Activated T-helper 17 cell treated with anti-CD3 and anti-CD28 coated beads, Interleukin-2, amount 50 U/mL, for 72 hours (primary cell): ENCODE measurements around the gene SPO11. TPM values are rescaled to one million over a fixed set of nuclear protein-coding genes. Genes with fewer than 3 reads are reported as not detected.

Experiments
- ATAC-seq: fragments of 150-1000 bp; cut with Tn5 transposase; replicated peaks from 2 replicates; pipeline ENCODE4 v1.10.0; 2021; ENCODE audit warnings: mild to moderate bottlenecking, moderate library complexity
- H3K27ac Mint-ChIP-seq: one replicate; pipeline ENCODE4 v1.8.0; 2022; ENCODE audit warnings: mixed read lengths
- H3K27me3 Mint-ChIP-seq: one replicate; pipeline ENCODE4 v1.8.0; 2022; ENCODE audit warnings: mixed read lengths
- H3K36me3 Mint-ChIP-seq: one replicate; pipeline ENCODE4 v1.8.0; 2022; ENCODE audit warnings: low read depth, mild to moderate bottlenecking, mixed read lengths
- H3K4me1 Mint-ChIP-seq: one replicate; pipeline ENCODE4 v1.8.0; 2022; ENCODE audit warnings: mixed read lengths
- H3K4me3 Mint-ChIP-seq: one replicate; pipeline ENCODE4 v1.8.0; 2022; ENCODE audit warnings: mild to moderate bottlenecking, mixed read lengths
- H3K9me3 Mint-ChIP-seq: one replicate; pipeline ENCODE4 v1.8.0; 2022; ENCODE audit warnings: mixed read lengths
- total RNA-seq, 2 donors: library from RNA; stranded (reverse); gene quantifications; one replicate each; pipeline ENCODE4 v1.2.3, GENCODE V29; 2022

The SPO11 gene
- total RNA-seq, 2 donors from 2014 or later = not detected

DNA sequence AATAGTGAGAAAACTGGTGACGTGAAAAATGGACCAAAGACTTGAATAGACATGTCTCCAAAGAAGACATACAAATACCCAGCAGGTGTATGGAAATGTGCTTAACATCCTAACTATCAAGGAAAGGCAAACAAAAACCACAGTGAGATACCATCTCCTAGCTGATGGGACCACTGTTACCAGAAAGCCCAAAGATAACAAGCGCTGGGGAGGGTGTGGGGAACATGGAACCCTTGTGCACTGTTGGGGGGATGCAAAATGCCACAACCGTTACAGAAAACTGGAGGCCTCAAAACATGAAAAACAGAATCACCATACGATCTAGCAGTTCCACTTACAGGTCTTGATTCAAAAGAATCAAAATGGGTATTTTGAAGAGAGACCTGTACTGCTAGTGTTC, 41.8 kb downstream of the SPO11 start:
- H3K4me3 Mint-ChIP-seq = no peak overlapping the region
- H3K27ac Mint-ChIP-seq = no peak overlapping the region
- H3K36me3 Mint-ChIP-seq = peaks cover 35% of the 10 kb centered on the region
- ATAC-seq = no peak
- H3K27me3 Mint-ChIP-seq = no peaks in the 10 kb centered on the region
- H3K9me3 Mint-ChIP-seq = no peaks in the 10 kb centered on the region
- peaks cover 3% of the 10 kb centered on the region for H3K4me1 Mint-ChIP-seq

DNA sequence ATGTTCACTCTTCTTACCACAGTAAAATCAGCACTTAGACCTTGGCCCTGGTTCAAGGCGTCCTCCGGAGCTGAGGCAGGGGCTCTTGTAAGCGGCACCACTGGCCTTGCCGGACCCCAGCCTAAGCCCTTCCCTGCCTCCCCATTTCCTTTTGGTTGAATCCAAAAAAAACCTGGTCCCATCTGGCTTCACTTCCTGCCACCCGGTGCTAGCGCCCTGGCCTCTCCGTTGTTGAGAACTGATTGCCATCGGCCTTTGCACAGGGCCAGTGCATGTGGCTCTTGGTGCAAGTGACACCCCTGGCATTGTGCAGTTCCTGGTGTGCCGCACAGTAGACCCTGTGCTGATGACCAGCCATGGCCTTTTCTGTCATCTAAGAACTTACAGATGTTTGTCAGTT, 42.6 kb downstream of the SPO11 start:
- no peak for ATAC-seq
- no peak overlapping the region for H3K27ac Mint-ChIP-seq
- peaks cover 43% of the 10 kb centered on the region for H3K36me3 Mint-ChIP-seq
- no peaks in the 10 kb centered on the region for H3K9me3 Mint-ChIP-seq
- no peak overlapping the region for H3K4me3 Mint-ChIP-seq
- no peaks in the 10 kb centered on the region for H3K27me3 Mint-ChIP-seq
- H3K4me1 Mint-ChIP-seq = peaks cover 3% of the 10 kb centered on the region

DNA sequence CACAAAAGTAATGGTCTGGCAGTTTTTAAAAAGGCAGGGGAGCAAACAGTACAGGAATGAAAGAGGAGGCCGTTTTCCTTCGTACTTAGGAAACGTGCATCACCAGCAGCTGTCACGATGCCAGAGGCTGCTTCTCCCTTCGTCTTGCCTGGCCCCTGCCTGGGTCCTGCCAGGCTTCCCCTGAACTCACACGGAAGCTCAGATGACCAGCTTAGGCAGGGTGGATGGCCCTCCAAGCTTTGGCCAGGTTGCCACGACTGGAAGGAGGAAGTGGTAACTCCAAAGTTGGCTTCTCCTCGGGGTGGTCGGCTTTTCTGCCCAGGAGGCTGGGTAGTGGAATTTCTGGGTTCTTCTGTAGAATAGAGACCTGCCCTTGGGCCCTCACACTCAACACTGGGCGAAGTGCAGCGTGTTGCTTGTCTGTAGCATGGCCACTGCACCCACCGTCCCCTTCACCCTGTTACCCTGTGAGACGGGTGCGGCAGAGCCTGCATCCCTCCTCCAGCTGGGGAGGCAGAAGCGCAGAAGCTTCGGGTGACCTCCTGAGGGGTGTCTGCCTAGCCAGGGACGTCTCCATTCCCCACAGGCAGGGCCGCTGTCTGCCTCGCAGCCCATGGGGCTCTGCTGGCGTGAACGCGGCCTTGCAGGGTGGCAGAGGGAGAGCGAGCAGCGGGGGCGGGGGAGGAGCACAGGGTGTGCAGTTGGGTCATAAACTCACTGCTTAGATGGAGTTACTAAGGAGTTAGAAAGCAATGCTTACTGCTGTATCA, 43.2 kb downstream of the SPO11 start:
- Mint-ChIP-seq H3K9me3 (no peaks in the 10 kb centered on the region), H3K4me3 (no peak overlapping the region), H3K27me3 (no peaks in the 10 kb centered on the region), H3K27ac (no peak overlapping the region), H3K36me3 (peaks cover 49% of the 10 kb centered on the region), H3K4me1 (peaks cover 3% of the 10 kb centered on the region)
- no peak for ATAC-seq

DNA sequence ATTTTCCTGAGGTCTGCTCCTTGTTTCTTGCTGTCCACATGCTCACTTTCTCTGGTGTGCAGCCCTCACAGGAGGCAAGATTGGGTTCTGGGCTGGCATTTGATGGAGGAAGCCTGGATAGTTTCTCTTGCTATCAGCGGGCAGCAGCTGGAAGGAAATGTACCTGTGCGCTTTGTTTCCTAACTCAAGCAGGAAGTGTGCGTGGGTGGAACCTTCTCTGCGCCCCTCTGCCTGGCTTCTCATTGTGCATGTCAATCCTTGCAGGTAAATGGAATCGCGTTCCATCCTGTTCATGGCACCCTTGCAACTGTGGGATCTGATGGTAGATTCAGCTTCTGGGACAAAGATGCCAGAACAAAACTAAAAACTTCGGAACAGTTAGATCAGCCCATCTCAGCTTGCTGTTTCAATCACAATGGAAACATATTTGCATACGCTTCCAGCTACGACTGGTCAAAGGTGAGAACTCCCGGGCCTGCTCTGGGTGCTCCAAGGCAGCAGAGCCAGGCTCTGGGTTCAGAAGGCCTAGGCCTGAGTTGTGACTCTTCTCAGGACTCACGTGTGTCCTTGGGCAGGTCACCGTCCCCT, 44.8 kb downstream of the SPO11 start:
- Mint-ChIP-seq H3K27ac (no peak overlapping the region), H3K36me3 (peaks cover 66% of the 10 kb centered on the region), H3K4me1 (peaks cover 3% of the 10 kb centered on the region), H3K4me3 (no peak overlapping the region), H3K9me3 (no peaks in the 10 kb centered on the region), H3K27me3 (no peaks in the 10 kb centered on the region)
- no peak for ATAC-seq

DNA sequence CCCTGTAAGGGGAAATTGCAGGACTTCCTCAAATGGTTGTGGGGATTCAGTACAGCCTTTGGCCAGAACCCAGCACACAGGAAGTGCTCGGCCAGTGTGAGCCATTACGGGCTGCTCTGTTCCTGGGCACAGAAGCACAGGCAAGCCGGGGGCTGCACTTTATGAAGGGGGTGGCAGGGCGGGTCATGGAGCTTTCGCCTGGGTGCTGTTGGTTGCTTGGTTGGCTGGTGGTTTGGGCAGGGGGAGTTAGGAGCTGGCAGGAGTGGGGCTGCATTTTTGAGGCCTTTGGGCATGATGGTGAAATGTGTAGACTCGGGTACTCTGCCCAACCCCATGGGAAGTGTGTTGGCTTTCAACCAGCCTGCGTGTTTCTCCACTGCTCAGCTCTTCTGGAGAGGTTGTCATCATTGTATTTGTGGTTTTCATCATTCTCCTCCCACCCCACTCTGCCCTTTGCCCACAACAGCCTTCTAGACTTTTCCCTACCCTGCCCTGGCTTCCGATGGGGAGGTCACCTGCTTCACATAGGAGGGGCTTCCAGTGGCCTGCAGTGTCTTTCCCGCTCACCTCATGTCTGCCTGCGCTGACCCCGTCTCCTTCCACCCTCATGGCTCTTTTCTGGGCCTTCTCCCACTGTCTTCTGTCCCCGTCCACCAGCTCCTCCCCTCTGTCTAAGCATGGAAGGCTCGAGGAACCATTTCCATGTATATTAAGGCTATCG, 45.5 kb downstream of the SPO11 start:
- ATAC-seq = no peak
- H3K36me3 Mint-ChIP-seq = peaks cover 72% of the 10 kb centered on the region
- no peaks in the 10 kb centered on the region for H3K27me3 Mint-ChIP-seq
- H3K9me3 Mint-ChIP-seq = no peaks in the 10 kb centered on the region
- H3K4me1 Mint-ChIP-seq = peaks cover 3% of the 10 kb centered on the region
- peak overlapping the region; percentile 34 for H3K27ac Mint-ChIP-seq
- no peak overlapping the region for H3K4me3 Mint-ChIP-seq

DNA sequence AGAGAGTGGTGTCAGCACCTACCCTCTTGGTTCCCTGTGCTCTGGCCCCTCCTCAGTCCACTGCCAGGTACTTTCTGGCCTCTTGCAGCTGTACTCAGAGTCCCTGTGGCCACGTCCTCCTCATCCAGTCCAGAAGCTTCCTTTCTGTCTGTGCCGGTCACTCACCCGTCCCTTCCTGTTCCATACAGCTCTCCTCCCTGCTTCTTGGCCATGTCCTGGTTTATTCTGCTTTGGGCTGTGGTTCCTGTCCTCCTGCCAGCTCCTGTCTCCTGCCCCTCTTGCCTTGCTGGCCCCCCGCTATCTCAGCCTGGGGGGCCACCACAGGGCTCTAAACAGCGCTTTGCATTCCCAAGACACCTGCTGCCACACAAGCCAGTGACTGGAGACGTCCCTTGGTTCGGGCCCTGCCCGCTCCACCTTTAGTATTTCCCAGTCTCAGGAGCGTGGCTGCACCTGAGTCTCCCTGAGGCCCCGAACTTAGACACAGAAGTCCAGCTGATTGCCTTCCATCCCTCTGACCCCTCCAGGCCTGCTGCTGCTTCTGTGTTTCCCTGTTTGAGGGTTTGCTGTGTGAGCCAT, 46.1 kb downstream of the SPO11 start:
- no peaks in the 10 kb centered on the region for H3K9me3 Mint-ChIP-seq

DNA sequence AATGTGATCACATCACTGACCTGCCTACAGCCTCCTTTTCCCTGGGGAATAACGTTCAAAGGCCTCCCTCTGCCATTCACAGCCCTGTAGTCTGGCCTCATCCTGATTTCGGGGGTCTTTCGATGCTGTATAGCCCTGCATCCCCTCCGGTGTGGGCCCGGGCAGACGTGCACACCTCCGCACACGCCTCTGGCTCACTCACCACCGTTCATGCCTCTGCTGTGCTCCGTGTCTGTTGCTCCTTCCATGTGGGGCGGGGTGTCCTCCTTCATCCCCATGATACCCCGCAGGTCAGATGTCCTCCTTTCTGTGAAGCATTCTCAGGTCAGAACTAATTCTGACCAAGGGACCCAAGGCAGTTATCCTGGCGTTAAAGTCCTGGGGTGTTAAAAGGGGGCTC, 47.7 kb downstream of the SPO11 start:
- no peak for ATAC-seq
- H3K9me3 Mint-ChIP-seq = no peaks in the 10 kb centered on the region
- H3K27me3 Mint-ChIP-seq = no peaks in the 10 kb centered on the region
- H3K27ac Mint-ChIP-seq = peak overlapping the region; percentile 62
- H3K4me3 Mint-ChIP-seq = no peak overlapping the region
- peaks cover 9% of the 10 kb centered on the region for H3K4me1 Mint-ChIP-seq
- H3K36me3 Mint-ChIP-seq = peaks cover 90% of the 10 kb centered on the region

More for the DNA sequence above, 46.1 kb downstream of the SPO11 start:
- Mint-ChIP-seq H3K4me3 (no peak overlapping the region), H3K4me1 (peaks cover 3% of the 10 kb centered on the region), H3K27me3 (no peaks in the 10 kb centered on the region), H3K36me3 (peaks cover 79% of the 10 kb centered on the region), H3K27ac (peak overlapping the region; percentile 34)
- ATAC-seq = no peak

DNA sequence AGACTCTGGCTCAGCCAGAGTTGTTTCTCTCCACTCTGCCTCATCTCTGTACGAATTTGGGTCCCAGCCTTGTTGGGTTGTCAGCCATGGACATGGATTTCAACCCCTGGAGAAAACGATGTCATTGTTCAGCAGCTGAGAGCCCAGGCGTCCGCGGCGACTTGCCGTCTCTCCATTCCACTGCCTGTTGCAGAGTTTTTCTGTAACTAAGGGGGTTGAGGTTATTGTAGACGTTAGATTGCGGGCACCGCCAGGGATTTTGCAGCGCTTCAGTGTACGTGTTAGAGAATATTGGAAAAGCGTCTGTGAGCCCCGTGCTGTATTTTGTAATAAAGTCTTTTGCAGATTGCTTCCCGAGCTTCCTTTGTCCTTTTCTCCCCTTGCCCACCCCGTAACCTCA, 48.5 kb downstream of the SPO11 start:
- Mint-ChIP-seq H3K27me3 (no peaks in the 10 kb centered on the region), H3K4me3 (no peak overlapping the region)

DNA sequence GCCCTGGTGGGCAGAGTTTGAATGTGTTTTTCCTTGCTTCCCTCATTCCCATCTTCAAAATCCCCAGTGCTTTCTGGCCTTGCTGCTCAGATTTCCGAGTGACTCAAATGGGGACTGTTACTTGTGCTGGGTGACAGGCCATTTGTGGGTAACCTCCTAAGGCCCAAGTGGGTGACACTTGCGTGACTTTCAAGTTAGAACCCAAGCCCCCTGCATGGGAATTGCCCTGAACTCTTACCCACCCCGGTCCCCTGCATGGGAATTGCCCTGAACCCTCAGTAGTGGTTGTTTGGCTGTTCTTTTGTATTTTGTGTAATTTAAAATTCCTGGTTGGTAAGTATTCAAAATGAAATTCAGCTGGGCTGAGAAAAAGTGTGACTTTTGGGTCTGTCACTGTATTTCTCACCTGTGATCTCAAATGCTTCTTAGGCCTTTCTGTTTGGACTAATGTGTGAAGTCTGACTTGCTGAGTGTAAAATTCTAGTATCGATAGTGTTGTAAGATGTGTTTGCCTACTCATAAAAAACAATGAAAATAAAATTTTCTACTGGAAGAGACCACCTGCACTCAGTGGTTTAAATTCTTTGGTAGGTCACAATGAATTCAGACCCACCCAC, 49.2 kb downstream of the SPO11 start:
- Mint-ChIP-seq H3K9me3 (no peaks in the 10 kb centered on the region), H3K4me1 (peaks cover 9% of the 10 kb centered on the region), H3K4me3 (no peak overlapping the region), H3K27me3 (no peaks in the 10 kb centered on the region), H3K36me3 (peaks cover 81% of the 10 kb centered on the region), H3K27ac (peak overlapping the region; percentile 62)
- ATAC-seq = peak; percentile 53

More for the DNA sequence above, 48.5 kb downstream of the SPO11 start:
- H3K36me3 Mint-ChIP-seq = peaks cover 88% of the 10 kb centered on the region
- peaks cover 9% of the 10 kb centered on the region for H3K4me1 Mint-ChIP-seq
- H3K27ac Mint-ChIP-seq = peak overlapping the region; percentile 62
- H3K9me3 Mint-ChIP-seq = no peaks in the 10 kb centered on the region
- ATAC-seq = no peak

DNA sequence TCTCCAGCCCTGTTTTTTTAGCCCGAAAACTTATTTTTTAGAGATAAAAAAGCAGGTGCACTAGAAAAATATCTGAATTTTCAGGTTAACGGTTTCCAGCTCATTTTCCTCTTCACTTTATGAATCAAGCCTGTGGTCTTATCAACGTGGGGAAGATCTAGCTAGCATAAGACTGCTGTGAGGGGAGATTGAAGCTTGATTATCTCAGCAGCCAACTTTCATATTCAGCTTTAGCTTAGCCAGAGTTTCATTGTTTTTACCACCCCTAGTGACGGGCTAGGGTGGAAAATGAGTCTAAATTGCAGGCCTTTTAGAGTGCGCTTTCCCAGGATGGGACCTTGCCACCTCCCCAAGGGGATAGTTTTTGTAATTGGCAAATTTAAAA, 49.7 kb downstream of the SPO11 start:
- peak; percentile 45 for ATAC-seq
- Mint-ChIP-seq H3K9me3 (no peaks in the 10 kb centered on the region), H3K27me3 (no peaks in the 10 kb centered on the region), H3K4me3 (no peak overlapping the region), H3K36me3 (peaks cover 78% of the 10 kb centered on the region), H3K4me1 (peaks cover 8% of the 10 kb centered on the region), H3K27ac (peak overlapping the region; percentile 62)

DNA sequence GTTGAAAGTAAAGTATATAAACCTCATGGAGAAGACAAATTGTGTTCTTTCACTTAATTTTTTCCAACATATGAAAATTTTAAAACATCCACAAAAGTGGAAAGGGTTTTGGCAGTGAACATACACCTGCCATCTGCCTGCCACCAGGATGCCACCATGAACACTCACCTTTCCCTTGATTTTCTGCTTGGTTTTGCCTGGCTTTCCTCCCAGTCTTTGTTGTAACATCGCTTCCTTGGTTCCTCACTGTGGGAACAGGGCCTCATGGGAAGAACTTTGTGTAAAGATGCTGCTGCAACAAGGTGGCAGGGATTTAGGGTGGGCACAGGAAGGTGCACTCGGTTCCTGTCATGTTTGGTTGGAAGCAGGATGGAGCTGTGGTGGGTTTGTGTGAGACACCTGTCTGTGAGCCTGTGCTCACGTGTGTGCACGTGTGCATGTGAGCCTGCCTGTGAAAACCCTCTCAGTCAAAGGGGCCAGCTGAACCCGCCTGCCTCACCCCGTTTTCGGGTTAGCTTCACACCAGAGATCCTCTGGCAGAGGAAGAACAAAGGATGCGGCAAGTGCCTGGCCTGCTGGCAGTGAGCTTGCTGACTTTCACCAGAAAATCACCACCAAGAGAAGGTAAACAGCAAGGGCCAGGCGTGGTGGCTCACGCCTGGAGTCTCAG, 50.6 kb downstream of the SPO11 start:
- Mint-ChIP-seq H3K36me3 (peaks cover 74% of the 10 kb centered on the region), H3K9me3 (no peaks in the 10 kb centered on the region), H3K4me3 (no peak overlapping the region), H3K27me3 (no peaks in the 10 kb centered on the region), H3K27ac (peak overlapping the region; percentile 62), H3K4me1 (peaks cover 6% of the 10 kb centered on the region)
- ATAC-seq = no peak

DNA sequence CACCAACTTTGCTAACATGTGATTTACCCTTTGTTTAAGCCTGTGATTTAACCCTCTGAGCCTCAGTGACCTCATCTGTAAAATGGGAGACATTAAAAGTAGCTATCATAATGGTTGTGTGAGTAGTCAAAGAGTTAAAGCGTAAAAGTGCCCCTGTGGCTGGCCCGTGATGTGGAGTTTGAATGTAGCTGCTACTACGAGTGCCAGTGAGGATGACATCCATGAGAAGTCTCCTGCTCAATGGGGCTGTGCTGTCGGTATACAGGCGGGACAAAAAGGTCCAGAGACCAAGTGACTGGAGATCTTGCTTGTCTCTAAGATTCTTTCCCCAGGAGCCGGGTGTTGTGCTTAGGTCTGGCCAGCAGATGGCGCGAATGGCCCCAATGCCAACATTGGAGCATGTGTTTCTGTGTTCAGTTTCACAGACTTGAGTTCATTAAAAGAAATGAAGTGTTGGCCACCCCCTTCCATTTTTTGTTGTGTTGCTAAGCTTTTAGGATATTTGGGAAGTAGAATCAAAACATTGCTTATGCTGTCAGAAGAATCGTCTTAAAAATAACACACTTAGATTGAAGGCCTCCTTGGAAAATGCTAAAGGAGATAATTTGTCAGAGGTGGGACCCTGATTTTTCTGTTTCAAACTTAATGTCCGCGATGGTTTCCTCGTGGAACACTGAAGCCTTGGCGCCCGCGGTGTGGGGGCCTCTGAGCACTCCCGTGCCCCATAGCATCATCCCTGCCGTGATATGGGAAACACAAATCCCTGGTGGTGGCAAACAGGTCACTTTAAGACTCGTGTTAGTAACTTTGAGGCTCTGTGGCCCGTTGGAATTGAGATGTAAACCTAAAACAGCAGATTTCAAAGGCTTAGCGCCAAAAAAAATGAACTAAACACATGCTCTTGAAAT, 52.2 kb downstream of the SPO11 start:
- H3K4me3 Mint-ChIP-seq = no peak overlapping the region

DNA sequence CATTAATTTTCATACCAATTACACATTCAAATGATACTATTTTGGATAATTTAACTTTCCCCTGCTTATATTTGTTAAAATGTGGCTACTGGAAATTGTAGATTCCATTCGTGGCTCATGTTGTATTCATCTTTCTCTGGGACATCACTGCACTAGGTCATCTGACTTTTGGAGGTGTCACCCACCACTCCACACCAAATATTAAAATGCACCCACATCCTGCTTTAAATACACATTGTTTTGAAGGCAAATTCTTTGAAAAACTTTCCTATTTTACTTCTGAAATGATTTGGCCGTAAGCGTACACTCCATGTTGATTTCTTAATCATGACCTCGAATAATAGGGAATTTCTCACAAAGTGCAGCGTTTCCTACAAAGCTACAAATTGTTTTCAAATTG, 52.9 kb downstream of the SPO11 start:
- Mint-ChIP-seq H3K27ac (no peak overlapping the region), H3K27me3 (no peaks in the 10 kb centered on the region), H3K9me3 (no peaks in the 10 kb centered on the region)

More for the DNA sequence above, 52.2 kb downstream of the SPO11 start:
- Mint-ChIP-seq H3K27ac (no peak overlapping the region), H3K9me3 (no peaks in the 10 kb centered on the region), H3K36me3 (peaks cover 58% of the 10 kb centered on the region), H3K27me3 (no peaks in the 10 kb centered on the region), H3K4me1 (peaks cover 6% of the 10 kb centered on the region)
- ATAC-seq = peak; percentile 62

More for the DNA sequence above, 52.9 kb downstream of the SPO11 start:
- Mint-ChIP-seq H3K36me3 (peaks cover 51% of the 10 kb centered on the region), H3K4me1 (peaks cover 6% of the 10 kb centered on the region), H3K4me3 (no peak overlapping the region)
- no peak for ATAC-seq
